ENCODE data around the gene SLC16A1.
"Not testable (repeated sequence)": the region's sequence is repeated elsewhere in the genome, so short reads cannot be mapped to it uniquely, and the experiment has no call there.

Gene SLC16A1

GRCh38 chr1:112998592-112999235 lies 42.7 kb upstream of the SLC16A1 start:
- no peak overlapping the region for H3K4me3 ChIP-seq (ENCODE audit: low read length, poor library complexity, severe bottlenecking)
- no peak overlapping the region for H3K9ac ChIP-seq (ENCODE audit: low read depth, low read length, poor library complexity, severe bottlenecking)
- no peak overlapping the region for H2AFZ ChIP-seq (ENCODE audit: low read length)
- no peaks in the 10 kb centered on the region for H3K27me3 ChIP-seq (ENCODE audit: insufficient read depth, low read length, poor library complexity, severe bottlenecking)
- no peak overlapping the region for H3K4me2 ChIP-seq (ENCODE audit: low read depth, low read length, poor library complexity, severe bottlenecking)
- H3K9me3 ChIP-seq (ENCODE audit: insufficient read depth, low read depth, low read length), result no peaks in the 10 kb centered on the region
- no peaks in the 10 kb centered on the region for H3K9me2 ChIP-seq (replicated peaks; ENCODE audit: low read depth, low read length)
- H3K79me2 ChIP-seq (ENCODE audit: insufficient read depth, low read length), result no peaks in the 10 kb centered on the region
- H3F3A ChIP-seq (ENCODE audit: low read depth), result no peaks in the 10 kb centered on the region
- no peaks in the 10 kb centered on the region for H4K20me1 ChIP-seq (ENCODE audit: insufficient read depth, low read length, poor library complexity, severe bottlenecking)
- H3K36me3 ChIP-seq (ENCODE audit: insufficient read depth, low read length), result no peaks in the 10 kb centered on the region
- TF ChIP-seq EZH2phosphoT487 (IDR thresholded peaks at IDR 0.05; ENCODE audit: borderline replicate concordance), result no peak
- TF ChIP-seq CTCF (conservative IDR thresholded peaks at IDR 0.05; ENCODE audit: low read length), result no peak
- no peaks in the 10 kb centered on the region for H3K4me1 ChIP-seq (ENCODE audit: insufficient read depth, low read length, poor library complexity, severe bottlenecking)

GRCh38 chr1:112997781-112998180 lies 41.8 kb upstream of the SLC16A1 start:
- Histone ChIP-seq H3K36me3 (ENCODE audit: insufficient read depth, low read length) (no peaks in the 10 kb centered on the region), H3K9me2 (replicated peaks; ENCODE audit: low read depth, low read length) (no peaks in the 10 kb centered on the region), H2AFZ (ENCODE audit: low read length) (no peak overlapping the region), H3K79me2 (ENCODE audit: insufficient read depth, low read length) (no peaks in the 10 kb centered on the region), H3F3A (ENCODE audit: low read depth) (no peaks in the 10 kb centered on the region), H3K27me3 (ENCODE audit: insufficient read depth, low read length, poor library complexity, severe bottlenecking) (no peaks in the 10 kb centered on the region), H3K4me2 (ENCODE audit: low read depth, low read length, poor library complexity, severe bottlenecking) (no peak overlapping the region), H3K4me1 (ENCODE audit: insufficient read depth, low read length, poor library complexity, severe bottlenecking) (no peaks in the 10 kb centered on the region), H3K9ac (ENCODE audit: low read depth, low read length, poor library complexity, severe bottlenecking) (no peak overlapping the region), H4K20me1 (ENCODE audit: insufficient read depth, low read length, poor library complexity, severe bottlenecking) (no peaks in the 10 kb centered on the region), H3K9me3 (ENCODE audit: insufficient read depth, low read depth, low read length) (no peaks in the 10 kb centered on the region), H3K4me3 (ENCODE audit: low read length, poor library complexity, severe bottlenecking) (no peak overlapping the region)
- TF ChIP-seq EZH2phosphoT487 (IDR thresholded peaks at IDR 0.05; ENCODE audit: borderline replicate concordance), result no peak
- TF ChIP-seq CTCF (conservative IDR thresholded peaks at IDR 0.05; ENCODE audit: low read length), result no peak

- Histone ChIP-seq H3K9me2 (replicated peaks; ENCODE audit: low read depth, low read length) (no peaks in the 10 kb centered on the region), H3K4me1 (ENCODE audit: insufficient read depth, low read length, poor library complexity, severe bottlenecking) (no peaks in the 10 kb centered on the region), H3K36me3 (ENCODE audit: insufficient read depth, low read length) (no peaks in the 10 kb centered on the region), H2AFZ (ENCODE audit: low read length) (no peak overlapping the region), H4K20me1 (ENCODE audit: insufficient read depth, low read length, poor library complexity, severe bottlenecking) (no peaks in the 10 kb centered on the region), H3F3A (ENCODE audit: low read depth) (no peaks in the 10 kb centered on the region), H3K4me3 (ENCODE audit: low read length, poor library complexity, severe bottlenecking) (no peak overlapping the region), H3K4me2 (ENCODE audit: low read depth, low read length, poor library complexity, severe bottlenecking) (no peak overlapping the region), H3K79me2 (ENCODE audit: insufficient read depth, low read length) (no peaks in the 10 kb centered on the region), H3K9me3 (ENCODE audit: insufficient read depth, low read depth, low read length) (no peaks in the 10 kb centered on the region), H3K9ac (ENCODE audit: low read depth, low read length, poor library complexity, severe bottlenecking) (no peak overlapping the region), H3K27me3 (ENCODE audit: insufficient read depth, low read length, poor library complexity, severe bottlenecking) (no peaks in the 10 kb centered on the region)
- no peak for TF ChIP-seq CTCF (conservative IDR thresholded peaks at IDR 0.05; ENCODE audit: low read length)
- no peak for TF ChIP-seq EZH2phosphoT487 (IDR thresholded peaks at IDR 0.05; ENCODE audit: borderline replicate concordance)
Observed at GRCh38 chr1:112995890-112996289, 39.9 kb upstream of the SLC16A1 start.

GRCh38 chr1:112995021-112995420 lies 39.0 kb upstream of the SLC16A1 start:
- not testable (repeated sequence) for H3K9me2 ChIP-seq (replicated peaks; ENCODE audit: low read depth, low read length); H3K79me2 ChIP-seq (ENCODE audit: insufficient read depth, low read length); H3K9me3 ChIP-seq (ENCODE audit: insufficient read depth, low read depth, low read length); H3F3A ChIP-seq (ENCODE audit: low read depth); H3K4me3 ChIP-seq (ENCODE audit: low read length, poor library complexity, severe bottlenecking); H4K20me1 ChIP-seq (ENCODE audit: insufficient read depth, low read length, poor library complexity, severe bottlenecking); H3K4me1 ChIP-seq (ENCODE audit: insufficient read depth, low read length, poor library complexity, severe bottlenecking); H2AFZ ChIP-seq (ENCODE audit: low read length); H3K9ac ChIP-seq (ENCODE audit: low read depth, low read length, poor library complexity, severe bottlenecking); H3K27me3 ChIP-seq (ENCODE audit: insufficient read depth, low read length, poor library complexity, severe bottlenecking); H3K36me3 ChIP-seq (ENCODE audit: insufficient read depth, low read length); H3K4me2 ChIP-seq (ENCODE audit: low read depth, low read length, poor library complexity, severe bottlenecking)
